GM18508 (cell line): ENCODE results near the gene TEX47.

ENCODE experiments used
- ATAC-seq: cut with Tn5 transposase; IDR thresholded peaks from one replicate; pipeline ENCODE4 v1.9.1; 2021; ENCODE audit warnings: moderate number of reproducible peaks; ENCODE audit not compliant: insufficient read depth, unreplicated experiment

The TEX47 gene

GRCh38 chr7:88756802-88757201, 38.7 kb downstream of the TEX47 start:
- no peak for ATAC-seq

GRCh38 chr7:88746126-88746525, 49.4 kb downstream of the TEX47 start:
- ATAC-seq: no peak
